Measurements from ENCODE around the gene PTPRG. TPM values are rescaled to one million over a fixed set of nuclear protein-coding genes. Genes with fewer than 3 reads are reported as not detected.

Gene PTPRG
- total and polyA plus RNA-seq, 10 of the 15 experiments (the other 5 are each of a cell fraction or from before 2014, with no cell fraction given) = 0.29 to 20.7 (median 1.4) TPM

DNA sequence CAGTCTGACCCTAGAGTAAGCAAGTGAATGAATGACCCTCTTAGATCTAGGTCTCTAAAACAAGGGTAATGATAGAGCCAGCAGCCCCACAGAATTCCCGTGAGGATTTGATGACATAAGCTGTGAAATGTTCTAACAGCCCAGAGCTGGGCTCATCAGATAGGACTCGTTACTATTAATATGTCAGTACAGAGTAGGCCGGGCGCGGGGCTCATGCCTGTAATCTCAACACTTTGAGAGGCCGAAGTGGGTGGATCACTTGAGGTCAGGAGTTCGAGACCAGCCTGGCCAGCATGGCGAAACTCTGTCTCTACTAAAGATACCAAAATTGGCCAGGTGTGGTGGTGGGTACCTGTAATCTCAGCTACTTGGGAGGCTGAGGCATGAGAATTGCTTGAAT lies 621.7 kb downstream of the PTPRG start:
- H3K27me3 ChIP-seq (replicated peaks in 1 of 2; ENCODE audit: control insufficient read depth in 2 of 2, insufficient read depth in 2 of 2, low read length in 1 of 2) = no peaks in the 10 kb centered on the region; a peak in 1 of 4 replicates
- no peak overlapping the region for H3K4me2 ChIP-seq (ENCODE audit: control insufficient read depth, insufficient read depth)
- 43% methylated on average over 8 of the region's 8 CpGs for WGBS (ENCODE audit: insufficient coverage, insufficient replicate concordance, low lambda C conversion rate, missing lambda C conversion rate)
- RAD21 ChIA-PET (ENCODE audit: unreplicated experiment) = interaction anchor here (0.6 to 1.0 kb wide), 2 partner anchors 9 to 107 kb away, joined by 4 to 5 read pairs; no protein-coding TSS in a partner anchor
- no peak overlapping the region for H2AFZ ChIP-seq (ENCODE audit: control insufficient read depth, low read depth, low read length)
- no peak for ATAC-seq
- no peak overlapping the region for H3K27ac ChIP-seq (ENCODE audit: control insufficient read depth, insufficient read depth)
- SMC1A ChIA-PET (ENCODE audit: uncharacterized antibody, unreplicated experiment) = interaction anchor here (0.6 to 1.4 kb wide), 5 partner anchors 29 to 483 kb away, joined by 3 to 4 read pairs (median 3); no protein-coding TSS in a partner anchor
- in situ Hi-C loops (cut with MboI) = loop anchor here (10.0 kb wide), 1 partner anchor 618 kb away; the partner anchor contains the start of gene PTPRG
- no peaks in the 10 kb centered on the region for H3K79me2 ChIP-seq (ENCODE audit: control insufficient read depth, insufficient read depth, low read length)
- no peak for TF ChIP-seq RBBP5 (conservative IDR thresholded peaks at IDR 0.05)
- TF ChIP-seq POU2F2 (IDR thresholded peaks at IDR 0.05; ENCODE audit: borderline replicate concordance, low read depth, low read length) = no peak
- TF ChIP-seq, protein P1, sequence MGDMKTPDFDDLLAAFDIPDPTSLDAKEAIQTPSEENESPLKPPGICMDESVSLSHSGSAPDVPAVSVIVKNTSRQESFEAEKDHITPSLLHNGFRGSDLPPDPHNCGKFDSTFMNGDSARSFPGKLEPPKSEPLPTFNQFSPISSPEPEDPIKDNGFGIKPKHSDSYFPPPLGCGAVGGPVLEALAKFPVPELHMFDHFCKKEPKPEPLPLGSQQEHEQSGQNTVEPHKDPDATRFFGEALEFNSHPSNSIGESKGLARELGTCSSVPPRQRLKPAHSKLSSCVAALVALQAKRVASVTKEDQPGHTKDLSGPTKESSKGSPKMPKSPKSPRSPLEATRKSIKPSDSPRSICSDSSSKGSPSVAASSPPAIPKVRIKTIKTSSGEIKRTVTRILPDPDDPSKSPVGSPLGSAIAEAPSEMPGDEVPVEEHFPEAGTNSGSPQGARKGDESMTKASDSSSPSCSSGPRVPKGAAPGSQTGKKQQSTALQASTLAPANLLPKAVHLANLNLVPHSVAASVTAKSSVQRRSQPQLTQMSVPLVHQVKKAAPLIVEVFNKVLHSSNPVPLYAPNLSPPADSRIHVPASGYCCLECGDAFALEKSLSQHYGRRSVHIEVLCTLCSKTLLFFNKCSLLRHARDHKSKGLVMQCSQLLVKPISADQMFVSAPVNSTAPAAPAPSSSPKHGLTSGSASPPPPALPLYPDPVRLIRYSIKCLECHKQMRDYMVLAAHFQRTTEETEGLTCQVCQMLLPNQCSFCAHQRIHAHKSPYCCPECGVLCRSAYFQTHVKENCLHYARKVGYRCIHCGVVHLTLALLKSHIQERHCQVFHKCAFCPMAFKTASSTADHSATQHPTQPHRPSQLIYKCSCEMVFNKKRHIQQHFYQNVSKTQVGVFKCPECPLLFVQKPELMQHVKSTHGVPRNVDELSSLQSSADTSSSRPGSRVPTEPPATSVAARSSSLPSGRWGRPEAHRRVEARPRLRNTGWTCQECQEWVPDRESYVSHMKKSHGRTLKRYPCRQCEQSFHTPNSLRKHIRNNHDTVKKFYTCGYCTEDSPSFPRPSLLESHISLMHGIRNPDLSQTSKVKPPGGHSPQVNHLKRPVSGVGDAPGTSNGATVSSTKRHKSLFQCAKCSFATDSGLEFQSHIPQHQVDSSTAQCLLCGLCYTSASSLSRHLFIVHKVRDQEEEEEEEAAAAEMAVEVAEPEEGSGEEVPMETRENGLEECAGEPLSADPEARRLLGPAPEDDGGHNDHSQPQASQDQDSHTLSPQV (IDR thresholded peaks at IDR 0.05) = no peak
- TF ChIP-seq CREB1 (IDR thresholded peaks at IDR 0.05; ENCODE audit: low read depth) = no peak
- no peak for TF ChIP-seq BMI1 (IDR thresholded peaks at IDR 0.05; ENCODE audit: borderline replicate concordance)
- TF ChIP-seq ZNF622 (IDR thresholded peaks at IDR 0.05) = no peak
- TF ChIP-seq GATAD2B (conservative IDR thresholded peaks at IDR 0.05; ENCODE audit: low read depth) = no peak
- no peak for TF ChIP-seq NFYA (IDR thresholded peaks at IDR 0.05; ENCODE audit: borderline replicate concordance, low read depth, low read length)
- TF ChIP-seq CHD4 (IDR thresholded peaks at IDR 0.05) = no peak
- no peak for TF ChIP-seq CREM (IDR thresholded peaks at IDR 0.05; ENCODE audit: low read depth)
- TF ChIP-seq, protein P2, sequence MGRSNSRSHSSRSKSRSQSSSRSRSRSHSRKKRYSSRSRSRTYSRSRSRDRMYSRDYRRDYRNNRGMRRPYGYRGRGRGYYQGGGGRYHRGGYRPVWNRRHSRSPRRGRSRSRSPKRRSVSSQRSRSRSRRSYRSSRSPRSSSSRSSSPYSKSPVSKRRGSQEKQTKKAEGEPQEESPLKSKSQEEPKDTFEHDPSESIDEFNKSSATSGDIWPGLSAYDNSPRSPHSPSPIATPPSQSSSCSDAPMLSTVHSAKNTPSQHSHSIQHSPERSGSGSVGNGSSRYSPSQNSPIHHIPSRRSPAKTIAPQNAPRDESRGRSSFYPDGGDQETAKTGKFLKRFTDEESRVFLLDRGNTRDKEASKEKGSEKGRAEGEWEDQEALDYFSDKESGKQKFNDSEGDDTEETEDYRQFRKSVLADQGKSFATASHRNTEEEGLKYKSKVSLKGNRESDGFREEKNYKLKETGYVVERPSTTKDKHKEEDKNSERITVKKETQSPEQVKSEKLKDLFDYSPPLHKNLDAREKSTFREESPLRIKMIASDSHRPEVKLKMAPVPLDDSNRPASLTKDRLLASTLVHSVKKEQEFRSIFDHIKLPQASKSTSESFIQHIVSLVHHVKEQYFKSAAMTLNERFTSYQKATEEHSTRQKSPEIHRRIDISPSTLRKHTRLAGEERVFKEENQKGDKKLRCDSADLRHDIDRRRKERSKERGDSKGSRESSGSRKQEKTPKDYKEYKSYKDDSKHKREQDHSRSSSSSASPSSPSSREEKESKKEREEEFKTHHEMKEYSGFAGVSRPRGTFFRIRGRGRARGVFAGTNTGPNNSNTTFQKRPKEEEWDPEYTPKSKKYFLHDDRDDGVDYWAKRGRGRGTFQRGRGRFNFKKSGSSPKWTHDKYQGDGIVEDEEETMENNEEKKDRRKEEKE (IDR thresholded peaks at IDR 0.05) = no peak
- no peak for TF ChIP-seq GABPA (IDR thresholded peaks at IDR 0.05; ENCODE audit: low read depth)
- TF ChIP-seq, protein P3, sequence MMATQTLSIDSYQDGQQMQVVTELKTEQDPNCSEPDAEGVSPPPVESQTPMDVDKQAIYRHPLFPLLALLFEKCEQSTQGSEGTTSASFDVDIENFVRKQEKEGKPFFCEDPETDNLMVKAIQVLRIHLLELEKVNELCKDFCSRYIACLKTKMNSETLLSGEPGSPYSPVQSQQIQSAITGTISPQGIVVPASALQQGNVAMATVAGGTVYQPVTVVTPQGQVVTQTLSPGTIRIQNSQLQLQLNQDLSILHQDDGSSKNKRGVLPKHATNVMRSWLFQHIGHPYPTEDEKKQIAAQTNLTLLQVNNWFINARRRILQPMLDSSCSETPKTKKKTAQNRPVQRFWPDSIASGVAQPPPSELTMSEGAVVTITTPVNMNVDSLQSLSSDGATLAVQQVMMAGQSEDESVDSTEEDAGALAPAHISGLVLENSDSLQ (IDR thresholded peaks at IDR 0.05) = no peak
- no peak for TF ChIP-seq KAT2A (conservative IDR thresholded peaks at IDR 0.05; ENCODE audit: control insufficient read depth, low read depth, low read length)
- TF ChIP-seq CHD1 (IDR thresholded peaks at IDR 0.05; ENCODE audit: low read depth, low read length) = no peak
- FAIRE-seq = no peak
- H3K4me1 ChIP-seq (ENCODE audit: control insufficient read depth, insufficient read depth, low read length) = no peaks in the 10 kb centered on the region
- H4K20me1 ChIP-seq (ENCODE audit: control insufficient read depth, insufficient read depth) = no peaks in the 10 kb centered on the region
- H3K9me3 ChIP-seq (replicated peaks; ENCODE audit: control insufficient read depth, insufficient read depth, low read length) = no peaks in the 10 kb centered on the region
- intact Hi-C loops (cut with micrococcal nuclease; ENCODE audit: unreplicated experiment) = no loop called here
- no peak overlapping the region for H3K4me3 ChIP-seq
- no peak overlapping the region for H3K9ac ChIP-seq (ENCODE audit: control insufficient read depth, insufficient read depth, low read length)
- CTCF ChIA-PET = interaction anchor here (0.6 to 11.0 kb wide), 5 partner anchors 18 to 619 kb away, joined by 3 to 198 read pairs (median 4); no protein-coding TSS in a partner anchor
- POLR2A ChIA-PET = interaction anchor here (0.5 to 0.8 kb wide), 2 partner anchors 9 to 177 kb away, joined by 3 to 6 read pairs; no protein-coding TSS in a partner anchor
- no peak for DNase-seq (ENCODE audit: low read depth, low spot score)
- BruUV-seq (replicated peaks) = no TSS peak
- H3K36me3 ChIP-seq (ENCODE audit: control insufficient read depth in 2 of 2, insufficient read depth in 2 of 2, low read length in 1 of 2) = no peaks in the 10 kb centered on the region
